Aorta (tissue), 5 donors: ENCODE data around the gene SCFD2. TPM values are rescaled to one million over a fixed set of nuclear protein-coding genes. Genes with fewer than 3 reads are reported as not detected.
A peak's percentile ranks its signal among the peaks of the same experiment; 100 is the strongest.

Experiments used
- ATAC-seq: fragments of 200-7000 bp; cut with Tn5 transposase; one replicate; pipeline ENCODE4 v1.9.1; 2022; ENCODE audit warnings: moderate library complexity; ENCODE audit not compliant: low FRiP score
- DNase-seq, 2 donors: peaks; one replicate each; pipeline ENCODE4 v3.0.0-alpha.2; 2020
- H3K27ac ChIP-seq, 2 donors: one replicate each; pipeline ENCODE4 v1.5.1; 2013; ENCODE audit warnings: low read length in 2 of 2, mild to moderate bottlenecking in 2 of 2, moderate library complexity in 2 of 2, control low read depth in 1 of 2, inconsistent platforms in 1 of 2, low read depth in 1 of 2
- H3K27me3 ChIP-seq, 2 donors: one replicate each; pipeline ENCODE4 v1.6.1; 2013; ENCODE audit warnings: control low read depth in 1 of 2, low read length in 1 of 2, mild to moderate bottlenecking in 1 of 2, moderate library complexity in 1 of 2; ENCODE audit not compliant: insufficient read depth in 2 of 2, control insufficient read depth in 1 of 2
- H3K36me3 ChIP-seq, 2 donors: one replicate each; pipeline ENCODE4 v1.6.1; 2013; ENCODE audit warnings: control low read depth in 1 of 2, low read length in 1 of 2, mild to moderate bottlenecking in 1 of 2; ENCODE audit not compliant: insufficient read depth in 2 of 2, control insufficient read depth in 1 of 2
- H3K4me1 ChIP-seq, 2 donors: one replicate each; pipeline ENCODE4 v1.6.1; 2013; ENCODE audit warnings: low read length in 2 of 2, control low read depth in 1 of 2, mild to moderate bottlenecking in 1 of 2, moderate library complexity in 1 of 2; ENCODE audit not compliant: insufficient read depth in 2 of 2, control insufficient read depth in 1 of 2
- H3K4me3 ChIP-seq, 2 donors: one replicate each; pipeline ENCODE4 v1.5.1; 2013; ENCODE audit warnings: low read length in 2 of 2, control low read depth in 1 of 2, mild to moderate bottlenecking in 1 of 2
- H3K9me3 ChIP-seq: one replicate; pipeline ENCODE4 v1.6.1; 2013; ENCODE audit warnings: mild to moderate bottlenecking, low read length; ENCODE audit not compliant: control insufficient read depth
- WGBS, 2 donors: extraction: QIAGEN DNeasy Blood & Tissue Kit; methylation state at CpG; one replicate each; pipeline ENCODE4 v1.1.7; 2013; 5-methylcytosine and 5-hydroxymethylcytosine counted together
- intact Hi-C, 2 donors: fragments of 100-400 bp; cut with DNase I; formaldehyde crosslinking; loops; one replicate each; pipeline versions ENCODE4 v1.14.2 to v1.15.0; 2022
- polyA plus RNA-seq, 2 donors: library from polyadenylated mRNA; stranded (reverse); fragments of 200-250 nt; gene quantifications; one replicate each; pipeline ENCODE4 v1.2.3, GENCODE V29; 2013
- total RNA-seq, 2 donors: library from RNA; stranded (reverse); fragmentation: NEBNext Ultra II Directional; extraction: Animal tissue kit (Norgen Biotek cat#: 25700); gene quantifications; one replicate each; pipeline ENCODE4 v1.2.1, GENCODE V29; 2021
- donor health status: healthy with polysubstance abuse.
- donor health status: Bipolar disorder and iron deficiency.
- donor health status: DM: no; HTN: no; CAD: no.
- donor health status: DM: no; HTN: no; CAD: no.
- donor health status: DM: yes; HTN: yes; CAD: no.

SCFD2 gene
- total and polyA plus RNA-seq, 4 donors = 3.5 to 19.2 (median 10.3) TPM

GRCh38 chr4:53196882-53197771 lies 168.7 kb downstream of the SCFD2 start:
- no peak overlapping the region for H3K27ac ChIP-seq
- no peaks in the 10 kb centered on the region for H3K9me3 ChIP-seq
- WGBS, 2 donors = 50 to 58% methylated on average over 4 of the region's 4 CpGs
- intact Hi-C loops = loop anchor here (5.0 to 10.0 kb wide), 7 partner anchors 168 to 1035 kb away; partner anchors contain the start of genes SCFD2 (in 2 of the 2) and PDGFRA (in 1 of the 2)
- H3K27me3 ChIP-seq = no peaks in the 10 kb centered on the region
- no peaks in the 10 kb centered on the region for H3K36me3 ChIP-seq
- H3K4me1 ChIP-seq = no peaks in the 10 kb centered on the region
- ATAC-seq = peak; percentile 88
- DNase-seq = no peak
- no peak overlapping the region for H3K4me3 ChIP-seq

GRCh38 chr4:53195815-53196661 lies 169.8 kb downstream of the SCFD2 start:
- WGBS, 2 donors = 65 to 69% methylated on average over 7 of the region's 7 CpGs
- H3K4me1 ChIP-seq = no peaks in the 10 kb centered on the region
- intact Hi-C loops = loop anchor here (5.0 to 10.0 kb wide), 7 partner anchors 169 to 1036 kb away; partner anchors contain the start of genes SCFD2 (in 2 of the 2) and PDGFRA (in 1 of the 2)
- H3K9me3 ChIP-seq = no peaks in the 10 kb centered on the region
- no peaks in the 10 kb centered on the region for H3K36me3 ChIP-seq
- DNase-seq = no peak
- H3K4me3 ChIP-seq = no peak overlapping the region
- ATAC-seq = no peak
- H3K27me3 ChIP-seq = no peaks in the 10 kb centered on the region
- no peak overlapping the region for H3K27ac ChIP-seq

DNA sequence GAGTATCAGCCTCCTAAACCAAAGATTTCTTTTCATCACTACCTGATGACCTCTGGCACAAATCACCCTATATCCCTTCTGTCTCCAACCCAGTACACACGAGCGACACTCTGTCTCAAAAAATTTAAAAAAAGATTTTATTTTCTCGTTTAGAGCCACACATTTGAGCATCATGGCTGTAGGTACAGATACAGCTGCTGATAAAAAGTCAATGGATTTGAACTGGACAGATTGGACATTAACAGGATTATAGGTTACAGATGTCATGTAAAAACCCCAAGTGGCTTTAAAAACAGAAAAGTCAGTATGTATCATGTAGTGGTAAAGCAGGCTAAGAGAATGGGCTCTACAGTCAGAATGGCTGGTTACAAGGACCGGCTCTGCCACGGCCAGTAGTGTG lies 171.1 kb downstream of the SCFD2 start:
- Histone ChIP-seq H3K9me3 (no peaks in the 10 kb centered on the region), H3K27me3 (no peaks in the 10 kb centered on the region), H3K4me1 (no peaks in the 10 kb centered on the region), H3K4me3 (no peak overlapping the region), H3K27ac (no peak overlapping the region), H3K36me3 (no peaks in the 10 kb centered on the region)
- ATAC-seq (no peak), DNase-seq (no peak)
- WGBS, 2 donors = 95 to 96% methylated on average over 5 of the region's 5 CpGs
- intact Hi-C loops = loop anchor here (5.0 to 10.0 kb wide), 7 partner anchors 170 to 1038 kb away; partner anchors contain the start of genes SCFD2 (in 2 of the 2) and PDGFRA (in 1 of the 2)

- DNase-seq (no peak), ATAC-seq (no peak)
- no peaks in the 10 kb centered on the region for H3K27me3 ChIP-seq
- no peak overlapping the region for H3K27ac ChIP-seq
- 91 to 94% methylated on average over 1 of the region's 1 CpG for WGBS, 2 donors
- no peaks in the 10 kb centered on the region for H3K36me3 ChIP-seq
- H3K4me3 ChIP-seq = no peak overlapping the region
- no peaks in the 10 kb centered on the region for H3K9me3 ChIP-seq
- intact Hi-C loops = loop anchor here (10.0 kb wide), 3 partner anchors 172 to 712 kb away; partner anchors contain the start of gene SCFD2 (in 1 of the 2)
- H3K4me1 ChIP-seq = peaks cover 0 to 5% of the 10 kb centered on the region in 2 donors
Observed at GRCh38 chr4:53193111-53193510, 172.8 kb downstream of the SCFD2 start.

DNA sequence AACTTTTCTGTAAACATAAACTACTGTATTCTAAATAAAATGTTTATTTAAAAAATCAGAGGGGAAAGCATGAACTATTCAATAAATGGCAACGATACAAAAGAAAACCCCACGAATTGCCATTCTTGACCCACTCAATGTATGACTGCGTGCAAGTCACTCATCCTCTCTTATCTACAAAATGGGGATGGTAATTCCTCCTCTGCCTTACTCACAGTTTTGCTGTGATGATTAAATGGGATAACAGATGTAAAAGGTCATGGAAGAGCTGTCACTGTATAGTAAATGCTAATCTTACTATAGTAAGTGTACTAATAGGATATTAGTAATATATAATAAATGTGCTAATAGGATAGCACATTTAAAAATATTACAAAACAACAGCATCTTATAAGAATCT lies 173.4 kb downstream of the SCFD2 start:
- Histone ChIP-seq H3K27ac (no peak overlapping the region), H3K9me3 (no peaks in the 10 kb centered on the region), H3K4me1 (peaks cover 0 to 5% of the 10 kb centered on the region in 2 donors), H3K27me3 (no peaks in the 10 kb centered on the region), H3K4me3 (no peak overlapping the region), H3K36me3 (no peaks in the 10 kb centered on the region)
- 94 to 96% methylated on average over 3 of the region's 3 CpGs for WGBS, 2 donors
- ATAC-seq = no peak
- no peak for DNase-seq
- intact Hi-C loops = loop anchor here (10.0 kb wide), 3 partner anchors 172 to 712 kb away; partner anchors contain the start of gene SCFD2 (in 1 of the 2)

DNA sequence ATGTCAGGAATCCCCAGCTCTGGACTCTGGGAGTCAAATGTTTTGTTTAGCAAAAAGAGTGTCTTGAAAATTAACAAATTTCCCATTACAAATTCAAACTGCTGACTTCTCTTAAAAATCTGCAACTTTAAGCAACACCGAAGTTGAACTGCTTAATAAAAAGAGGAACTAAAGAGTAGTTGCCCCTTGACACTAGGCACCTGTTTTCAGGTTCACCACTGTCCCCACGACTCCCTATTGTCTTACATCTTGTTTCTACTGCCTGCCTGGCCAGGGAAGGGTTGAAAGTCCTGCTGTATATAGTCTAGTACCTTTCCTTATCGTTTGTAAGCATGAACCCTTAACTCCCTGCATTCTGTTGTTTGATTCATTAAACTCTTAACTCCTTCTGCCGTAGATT lies 173.9 kb downstream of the SCFD2 start:
- Histone ChIP-seq H3K27me3 (no peaks in the 10 kb centered on the region), H3K9me3 (no peaks in the 10 kb centered on the region), H3K4me3 (no peak overlapping the region), H3K27ac (no peak overlapping the region), H3K4me1 (peaks cover 0 to 5% of the 10 kb centered on the region in 2 donors), H3K36me3 (no peaks in the 10 kb centered on the region)
- no peak for DNase-seq
- WGBS, 2 donors = 84 to 89% methylated on average over 4 of the region's 4 CpGs
- no peak for ATAC-seq
- intact Hi-C loops = loop anchor here (10.0 kb wide), 3 partner anchors 173 to 713 kb away; partner anchors contain the start of gene SCFD2 (in 1 of the 2)

DNA sequence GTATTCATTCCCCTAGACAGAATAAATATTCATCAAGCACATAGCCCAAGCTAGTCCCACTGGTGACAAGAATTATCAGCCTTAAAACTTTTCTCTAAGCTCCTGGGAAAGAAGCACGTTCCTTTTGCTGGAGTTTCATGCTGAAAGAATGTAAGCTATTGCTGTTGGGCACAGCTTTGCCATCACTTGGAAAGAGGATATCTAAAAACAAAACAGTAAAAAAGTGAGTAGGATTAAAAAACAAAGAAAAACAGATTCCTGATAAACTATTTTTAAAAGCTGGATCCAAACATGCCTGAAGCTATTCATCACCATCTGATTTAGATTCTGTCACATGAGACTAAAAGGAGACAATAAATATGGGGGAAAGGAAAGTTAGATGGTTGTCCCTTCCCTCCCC lies 176.8 kb downstream of the SCFD2 start:
- Histone ChIP-seq H3K4me3 (no peak overlapping the region), H3K27me3 (no peaks in the 10 kb centered on the region), H3K27ac (peak overlapping the region; percentile 82 to 88), H3K36me3 (no peaks in the 10 kb centered on the region), H3K4me1 (peaks cover 0 to 7% of the 10 kb centered on the region in 2 donors), H3K9me3 (no peaks in the 10 kb centered on the region)
- intact Hi-C loops = loop anchor here (2.0 to 5.0 kb wide), 4 partner anchors 132 to 1043 kb away; no protein-coding TSS in a partner anchor
- 2 to 6% methylated on average over 1 of the region's 1 CpG for WGBS, 2 donors
- no peak for DNase-seq
- ATAC-seq = peak; percentile 28

DNA sequence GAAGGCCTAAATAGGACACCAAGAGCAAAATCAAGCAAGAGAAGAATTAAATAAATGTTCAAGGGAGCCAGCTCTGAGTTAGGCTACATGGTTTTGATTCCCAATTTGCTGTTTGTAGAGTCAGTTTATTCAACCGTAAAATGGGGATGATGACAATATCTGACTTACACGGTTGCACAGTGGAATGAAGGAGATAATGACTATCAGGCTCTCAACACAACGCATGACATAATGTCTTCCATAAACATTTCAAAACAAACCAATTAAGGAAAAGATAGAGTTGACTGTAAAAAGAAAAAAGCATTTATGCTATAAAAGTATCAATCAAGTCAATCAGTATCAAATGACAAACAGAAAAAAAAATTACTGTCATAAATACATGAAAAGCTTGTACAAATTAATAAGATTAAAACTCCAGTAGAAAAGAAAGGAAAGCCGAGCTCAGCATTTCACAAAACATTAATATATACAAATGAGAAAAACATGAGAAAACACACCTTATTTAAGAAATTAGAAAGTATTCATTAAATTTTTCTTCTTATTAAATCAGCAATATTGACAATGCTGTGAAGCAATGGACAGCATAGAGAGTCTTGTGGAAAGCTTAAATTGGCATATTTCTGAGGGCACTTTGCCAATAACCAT lies 179.0 kb downstream of the SCFD2 start:
- 72% methylated on average over 4 of the region's 4 CpGs for WGBS, 2 donors
- ATAC-seq (no peak), DNase-seq (no peak)
- Histone ChIP-seq H3K27me3 (no peaks in the 10 kb centered on the region), H3K4me1 (peaks cover 0 to 7% of the 10 kb centered on the region in 2 donors), H3K36me3 (no peaks in the 10 kb centered on the region), H3K9me3 (no peaks in the 10 kb centered on the region), H3K4me3 (no peak overlapping the region), H3K27ac (no peak overlapping the region)
- intact Hi-C loops = loop anchor here (5.0 kb wide), 2 partner anchors 165 to 1045 kb away; no protein-coding TSS in a partner anchor
